NCI-H2107 (cell line): ENCODE data around the gene CLCN4.

ENCODE experiments used
- DNase-seq: peaks from one replicate; lab custom pipeline; 2025; lab: John Stamatoyannopoulos, UW

CLCN4 gene

DNA sequence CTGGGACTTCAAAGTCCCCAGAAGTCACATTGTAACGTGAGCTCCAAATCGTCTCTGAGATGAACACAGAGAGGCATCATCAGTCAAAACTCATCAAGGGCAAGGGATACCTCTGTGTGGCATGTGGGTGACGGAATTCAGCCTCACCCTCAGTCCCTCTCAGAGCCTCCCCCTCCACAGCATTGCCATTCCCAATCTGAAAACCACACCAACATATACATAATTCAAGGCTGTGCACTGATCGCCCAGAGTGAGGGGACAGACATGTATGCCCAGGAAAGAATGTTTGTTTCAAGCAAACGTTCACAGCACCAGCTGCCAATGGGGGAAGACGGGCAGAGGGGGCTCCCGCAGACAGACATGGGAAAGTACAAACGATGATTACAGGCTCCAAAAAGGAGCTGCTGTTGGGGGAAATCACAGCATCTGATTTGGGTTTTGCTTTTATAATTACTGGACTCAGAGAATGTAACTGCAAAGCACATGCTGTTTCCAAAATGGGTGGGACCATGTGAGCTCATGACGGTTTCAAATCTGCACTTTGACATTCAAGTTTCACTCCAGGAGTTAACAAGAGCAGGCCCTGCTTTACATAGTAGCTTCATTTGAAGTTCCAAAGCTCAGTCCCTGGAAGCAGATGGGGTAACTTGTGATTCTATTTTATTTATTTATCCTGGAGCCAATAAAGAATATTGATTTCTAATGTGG is 88.3 kb downstream of the CLCN4 start:
- DNase-seq: no peak

DNA sequence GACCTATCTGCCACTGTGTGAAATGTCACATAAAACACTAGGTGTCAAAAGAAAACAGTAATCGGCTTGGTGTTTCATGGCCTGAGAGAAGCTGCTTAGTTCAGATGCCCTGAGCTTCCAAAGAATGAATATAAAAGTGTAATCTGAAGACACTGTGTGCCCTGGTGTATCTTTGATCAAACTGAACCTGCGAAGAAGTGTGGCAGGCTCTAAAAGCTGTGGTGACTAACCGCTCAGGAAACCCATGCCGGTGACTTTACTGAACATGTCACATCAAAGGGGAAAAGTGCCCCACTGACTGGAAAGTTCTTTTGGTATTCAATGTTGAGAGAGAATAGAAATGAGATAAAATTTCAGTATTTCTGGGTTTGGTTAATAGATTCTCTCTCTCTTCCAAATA is 89.1 kb downstream of the CLCN4 start:
- DNase-seq: no peak

DNA sequence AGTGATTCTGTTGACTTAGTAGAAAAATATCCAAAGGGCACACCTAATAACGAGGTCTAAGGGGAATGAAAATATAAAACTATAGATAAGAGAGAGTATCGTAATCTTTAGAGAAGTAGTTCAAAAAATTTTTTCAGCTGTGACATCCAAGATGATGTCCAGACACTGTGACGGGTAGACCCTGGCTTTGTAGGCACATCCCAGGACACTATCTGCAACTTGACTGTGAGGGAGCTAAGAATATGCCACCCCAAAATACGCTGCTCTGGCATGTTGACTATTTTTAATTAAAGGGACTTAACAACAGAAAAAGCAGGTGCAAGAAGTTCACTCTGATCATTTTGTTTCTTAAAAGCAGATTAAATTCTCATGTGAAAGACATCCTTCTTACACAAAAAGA is 89.5 kb downstream of the CLCN4 start:
- no peak for DNase-seq

DNA sequence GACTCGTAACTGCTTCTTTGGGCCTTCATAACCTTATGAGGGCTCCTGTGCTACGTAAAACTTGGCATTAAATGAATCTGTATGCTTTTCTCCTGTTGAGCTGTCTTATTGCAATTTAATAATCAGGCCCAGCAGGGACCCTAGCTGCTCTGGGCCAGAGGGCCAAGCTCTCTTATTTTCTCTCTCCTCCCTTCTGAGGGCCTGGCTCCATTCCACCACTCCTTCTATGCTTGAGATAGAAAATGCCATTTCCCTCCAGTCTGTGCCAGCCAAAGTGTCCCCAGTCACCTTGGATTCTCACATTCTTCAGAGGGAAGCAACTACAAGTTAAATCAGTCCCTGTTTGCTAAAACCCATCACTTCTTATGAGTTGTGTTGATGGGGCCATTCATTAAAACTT is 90.1 kb downstream of the CLCN4 start:
- DNase-seq: no peak

DNA sequence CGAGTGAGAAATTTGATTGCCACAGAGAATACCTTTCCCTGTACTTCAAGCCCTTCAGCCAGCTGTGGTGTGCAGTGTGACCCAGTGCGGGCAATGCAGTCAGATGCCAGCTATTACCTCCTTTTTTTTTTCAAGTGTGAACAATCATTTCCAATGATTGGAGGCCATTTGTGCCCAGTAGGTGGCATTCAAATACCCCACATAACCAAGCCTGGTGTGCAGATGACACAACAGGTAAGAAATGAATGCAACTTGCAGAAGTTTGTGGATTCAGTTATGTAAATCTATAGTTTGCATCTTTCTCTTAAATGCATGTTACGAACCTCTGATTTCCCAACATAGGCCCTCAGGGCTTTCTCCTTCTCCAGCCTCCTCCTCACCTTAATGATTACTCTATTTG is 98.0 kb downstream of the CLCN4 start:
- no peak for DNase-seq

DNA sequence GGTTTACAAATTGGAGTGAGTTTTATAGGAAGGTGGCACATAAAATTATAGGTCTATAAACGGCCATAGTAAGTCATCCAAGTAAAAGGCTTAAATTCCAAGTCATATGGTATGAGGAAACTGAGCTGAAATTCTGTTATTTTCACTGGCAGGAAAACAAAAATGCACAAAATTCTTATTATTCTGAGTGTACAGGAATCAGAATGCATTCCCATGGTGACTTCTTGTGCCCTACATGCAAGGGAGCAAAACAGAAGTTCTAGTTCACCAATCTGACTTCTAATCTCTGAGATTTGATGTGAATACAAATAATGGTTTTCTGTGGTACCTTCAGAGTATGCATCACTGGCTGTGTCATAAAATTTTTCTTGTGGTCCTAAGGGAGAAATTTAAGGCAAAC is 102.9 kb downstream of the CLCN4 start:
- DNase-seq: no peak

DNA sequence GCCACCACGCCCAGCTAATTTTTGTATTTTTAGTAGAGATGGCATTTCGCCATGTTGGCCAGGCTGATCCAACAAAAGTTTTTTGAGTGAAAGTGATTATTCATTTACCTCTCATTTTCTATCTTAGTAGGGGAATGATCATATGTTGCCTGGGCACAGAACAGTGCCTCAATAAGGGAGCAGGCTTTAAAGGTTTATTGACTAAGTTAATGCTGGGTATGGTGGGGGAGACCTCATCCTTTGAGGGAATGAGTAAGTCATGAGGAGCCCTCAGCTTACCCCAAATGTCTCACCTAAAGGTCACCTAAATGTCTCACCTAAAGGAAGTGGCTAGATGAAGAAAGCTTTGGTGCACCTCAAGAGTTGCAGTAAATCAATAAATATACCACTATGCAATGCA is 109.0 kb downstream of the CLCN4 start:
- no peak for DNase-seq

DNA sequence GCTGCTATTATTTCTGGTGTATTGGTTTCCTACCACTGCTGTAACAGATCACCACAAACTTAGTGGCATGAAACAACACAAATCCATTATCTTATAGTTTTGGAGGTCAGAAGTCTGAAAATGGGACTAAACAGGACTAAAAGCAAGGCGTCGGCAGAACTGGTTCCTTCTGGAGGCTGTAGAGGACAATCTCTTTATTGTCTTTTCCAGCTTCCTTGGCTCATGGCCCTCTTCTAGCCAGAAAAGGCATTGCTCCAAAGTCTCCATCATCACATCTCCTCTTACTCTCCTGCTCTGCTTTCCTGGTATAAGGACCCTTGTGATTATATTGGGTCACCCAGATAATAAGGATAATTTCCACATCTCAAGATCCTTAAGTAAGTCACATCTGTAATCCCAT is 121.9 kb downstream of the CLCN4 start:
- no peak for DNase-seq

DNA sequence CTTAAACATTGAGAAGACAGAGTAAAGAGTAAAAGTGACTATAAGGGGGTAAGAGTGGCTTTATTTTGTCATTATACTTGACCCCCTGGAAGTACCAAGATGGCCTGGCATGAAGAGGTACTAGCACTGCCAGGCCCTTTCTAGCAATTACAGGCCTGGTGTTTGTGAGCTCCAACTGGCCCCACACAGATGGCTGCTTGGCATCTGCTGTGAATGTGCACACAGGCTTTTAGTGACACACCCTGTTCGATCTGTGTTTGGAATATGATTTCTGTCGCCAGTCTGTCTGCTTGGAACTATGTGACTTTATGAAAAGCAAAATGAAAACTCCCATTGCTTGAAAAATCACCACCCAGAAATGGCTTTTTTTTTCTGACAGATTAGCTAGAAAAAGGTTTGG is 123.3 kb downstream of the CLCN4 start:
- DNase-seq: no peak

DNA sequence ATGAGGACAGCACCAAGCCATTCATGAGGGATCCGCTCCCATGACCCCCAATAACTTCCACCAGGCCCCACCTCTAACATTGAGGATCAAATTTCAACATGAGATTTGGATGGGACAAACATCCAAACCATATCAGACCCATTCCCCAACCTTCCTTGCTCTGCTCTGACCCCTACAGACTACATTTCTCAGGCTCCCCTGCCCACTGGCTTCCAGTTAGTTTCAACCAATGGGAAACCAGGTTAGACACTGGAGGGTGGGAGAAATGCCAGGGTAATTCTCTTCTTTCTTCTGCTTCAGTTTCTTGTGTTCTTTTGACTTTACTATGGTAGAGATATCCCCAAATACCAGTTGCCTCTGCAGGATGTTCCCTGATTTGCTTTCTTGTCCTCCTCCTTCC is 125.7 kb downstream of the CLCN4 start:
- no peak for DNase-seq

DNA sequence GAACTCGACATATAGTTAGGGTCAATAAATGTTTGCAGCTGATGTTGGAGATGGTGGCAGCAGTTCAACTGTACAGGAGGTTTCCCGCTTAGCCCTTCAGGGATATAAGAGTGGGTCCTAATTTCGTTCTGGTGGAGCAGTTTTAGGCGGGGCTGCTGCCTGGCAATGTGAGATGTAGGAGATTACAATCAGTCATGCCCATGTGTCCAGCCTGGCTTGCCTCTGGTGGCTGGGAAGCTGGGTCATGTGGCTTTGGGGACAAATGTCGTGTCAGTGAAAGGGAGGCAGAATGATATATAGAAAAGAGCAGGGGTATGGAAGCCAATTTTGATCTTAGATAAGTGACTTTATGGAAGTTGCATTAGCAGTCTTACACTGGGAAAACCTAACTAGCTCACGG is 129.4 kb downstream of the CLCN4 start:
- no peak for DNase-seq
